BLaER1 treated with 17β-estradiol and CSF1 and Interleukin-3, amounts not matched to agents 10 nM and 100 nM (cell line): ENCODE measurements around the gene DDX1.
"Not testable (repeated sequence)": the region's sequence is repeated elsewhere in the genome, so short reads cannot be mapped to it uniquely, and the experiment has no call there.

ENCODE experiments used
- H3K27ac ChIP-seq, 11 experiments: shearing (Covaris generic); formaldehyde crosslinking; 2 replicates each; pipeline ENCODE4 v1.8.1; 2022
- H3K27me3 ChIP-seq, 11 experiments: shearing (Covaris generic); formaldehyde crosslinking; 2 replicates each; pipeline ENCODE4 v1.8.1; 2022
- H3K36me3 ChIP-seq, 11 experiments: shearing (Covaris generic); formaldehyde crosslinking; 2 replicates each; pipeline ENCODE4 v1.8.1; 2022
- H3K4me1 ChIP-seq, 10 experiments: shearing (Covaris generic); formaldehyde crosslinking; 2 replicates each; pipeline ENCODE4 v1.8.1; 2022
- H3K4me2 ChIP-seq, 11 experiments: shearing (Covaris generic); formaldehyde crosslinking; 2 replicates each; pipeline ENCODE4 v1.8.1; 2022
- H3K4me3 ChIP-seq, 10 experiments: shearing (Covaris generic); formaldehyde crosslinking; 2 replicates each; pipeline ENCODE4 v1.8.1; 2022
- H3K9ac ChIP-seq, 11 experiments: shearing (Covaris generic); formaldehyde crosslinking; 2 replicates each; pipeline ENCODE4 v1.8.1; 2022
- H3K9me3 ChIP-seq, 11 experiments: shearing (Covaris generic); formaldehyde crosslinking; replicated peaks in 1 of 11; 2 replicates each; pipeline ENCODE4 v1.8.1; 2022
- H4K20me1 ChIP-seq, 11 experiments: shearing (Covaris generic); formaldehyde crosslinking; 2 replicates each; pipeline ENCODE4 v1.8.1; 2022
- Cebpa-rat ChIP-seq, 11 experiments: shearing (Covaris generic); IDR thresholded peaks; 2 replicates each; pipeline ENCODE4 v1.8.1; 2022

Gene DDX1

DNA sequence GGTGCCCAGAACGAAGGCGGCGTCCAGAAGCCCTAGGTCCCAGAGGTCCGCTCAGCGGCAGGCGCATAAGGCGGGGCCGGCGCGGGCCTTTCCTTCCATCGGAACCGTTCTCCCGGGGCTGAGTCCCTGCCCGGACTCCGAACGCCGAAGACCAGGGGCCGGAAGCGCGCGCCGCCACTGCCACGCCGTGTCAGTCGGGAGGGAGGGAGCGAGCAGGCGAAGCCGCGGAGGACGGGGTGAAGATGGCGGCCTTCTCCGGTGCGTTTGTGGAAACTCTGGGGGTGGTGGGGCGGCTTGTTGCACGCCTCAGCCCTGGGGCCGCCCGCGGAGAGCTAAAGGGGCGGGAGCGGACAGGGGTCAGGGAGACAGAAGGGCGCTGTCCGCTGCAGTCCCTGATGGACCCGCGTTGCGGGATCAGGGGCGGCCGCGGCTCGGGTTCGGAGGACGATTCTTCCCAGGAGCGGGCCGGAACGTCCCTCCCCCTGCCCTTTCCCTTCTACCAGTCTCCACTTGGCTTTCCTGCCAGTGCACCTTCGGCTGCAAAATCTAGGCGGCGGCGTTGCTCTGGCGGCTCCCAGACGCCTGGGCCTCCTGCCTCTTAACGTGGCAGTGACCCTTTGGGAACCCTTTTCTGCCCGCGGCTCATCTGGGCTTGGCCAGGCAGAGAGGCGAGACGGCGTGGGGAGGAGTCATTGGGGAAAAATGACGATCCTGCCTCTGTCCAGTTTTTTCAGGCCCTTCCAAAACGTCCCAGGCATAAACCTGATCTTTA, at the start of gene DDX1:
DDX1 (plus strand) TSS at position 177 of the 772 bp plus-strand sequence; CDS start at position 243, 66 bp downstream.
- peak within 1 kb of the TSS; percentile 75 to 94 (median 84) for H3K4me2 ChIP-seq
- peak within 1 kb of the TSS; percentile 86 to 98 (median 94) for H3K9ac ChIP-seq
- H4K20me1 ChIP-seq, result peaks cover 5 to 39% (median 28%) of the 10 kb centered on the region in 11 experiments; a peak in 16 of 22 replicates
- no peak for TF ChIP-seq Cebpa-rat (IDR thresholded peaks at IDR 0.05)
- peaks cover 18 to 26% (median 22%) of the 10 kb centered on the region in 10 experiments for H3K4me1 ChIP-seq
- H3K27me3 ChIP-seq, result no peaks in the 10 kb centered on the region
- H3K9me3 ChIP-seq, result no peaks in the 10 kb centered on the region
- H3K36me3 ChIP-seq, result peaks cover 20 to 29% (median 26%) of the 10 kb centered on the region in 11 experiments
- H3K4me3 ChIP-seq, result peak within 1 kb of the TSS; percentile 76 to 97 (median 93)
- peak within 1 kb of the TSS; percentile 81 to 96 (median 91) for H3K27ac ChIP-seq

DNA sequence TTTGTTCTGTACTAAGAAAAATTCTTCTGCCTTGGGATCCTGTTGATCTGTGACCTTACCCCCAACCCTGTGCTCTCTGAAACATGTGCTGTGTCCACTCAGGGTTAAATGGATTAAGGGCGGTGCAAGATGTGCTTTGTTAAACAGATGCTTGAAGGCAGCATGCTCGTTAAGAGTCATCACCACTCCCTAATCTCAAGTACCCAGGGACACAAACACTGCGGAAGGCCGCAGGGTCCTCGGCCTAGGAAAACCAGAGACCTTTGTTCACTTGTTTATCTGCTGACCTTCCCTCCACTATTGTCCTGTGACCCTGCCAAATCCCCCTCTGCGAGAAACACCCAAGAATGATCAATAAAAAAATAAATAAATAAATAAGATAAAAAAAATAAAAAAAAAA, 49.4 kb upstream of the DDX1 start:
- not testable (repeated sequence) for H3K9me3 ChIP-seq, H3K4me2 ChIP-seq, H3K9ac ChIP-seq, H4K20me1 ChIP-seq, H3K4me3 ChIP-seq, H3K27me3 ChIP-seq, H3K27ac ChIP-seq
- peaks cover 14 to 30% (median 26%) of the 10 kb centered on the region in 10 experiments for H3K4me1 ChIP-seq
- peaks cover 4 to 43% (median 17%) of the 10 kb centered on the region in 11 experiments; a peak in 17 of 22 replicates for H3K36me3 ChIP-seq

DNA sequence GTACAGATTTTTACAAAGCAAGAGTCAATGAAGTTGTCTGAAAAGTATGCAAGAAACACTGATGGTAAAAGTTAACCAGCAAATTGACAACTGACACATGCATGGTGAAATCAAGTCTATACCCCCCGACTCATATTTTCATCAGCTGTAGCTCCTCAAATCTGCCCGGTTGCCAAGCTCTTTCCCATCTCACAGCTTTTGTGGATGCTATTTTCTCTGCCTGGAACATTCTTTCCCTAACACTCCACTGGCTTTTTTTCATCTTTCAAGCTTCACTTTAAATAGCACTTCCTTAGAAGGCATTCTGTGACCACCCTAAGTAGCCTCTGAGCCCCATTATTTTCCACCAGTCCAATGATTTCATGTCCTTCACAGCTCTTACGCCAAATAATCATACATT, 48.6 kb upstream of the DDX1 start:
- TF ChIP-seq Cebpa-rat (IDR thresholded peaks at IDR 0.05), result no peak
- Histone ChIP-seq H3K4me3 (no peak overlapping the region), H3K9me3 (no peaks in the 10 kb centered on the region), H3K9ac (no peak overlapping the region), H3K27ac (no peak overlapping the region), H3K27me3 (no peaks in the 10 kb centered on the region), H3K4me1 (peaks cover 14 to 30% (median 26%) of the 10 kb centered on the region in 10 experiments), H3K36me3 (peaks cover 7 to 48% (median 23%) of the 10 kb centered on the region in 11 experiments; a peak in 17 of 22 replicates), H4K20me1 (peaks cover 0 to 3% (median 0%) of the 10 kb centered on the region in 11 experiments; a peak in 2 of 22 replicates), H3K4me2 (no peak overlapping the region)

DNA sequence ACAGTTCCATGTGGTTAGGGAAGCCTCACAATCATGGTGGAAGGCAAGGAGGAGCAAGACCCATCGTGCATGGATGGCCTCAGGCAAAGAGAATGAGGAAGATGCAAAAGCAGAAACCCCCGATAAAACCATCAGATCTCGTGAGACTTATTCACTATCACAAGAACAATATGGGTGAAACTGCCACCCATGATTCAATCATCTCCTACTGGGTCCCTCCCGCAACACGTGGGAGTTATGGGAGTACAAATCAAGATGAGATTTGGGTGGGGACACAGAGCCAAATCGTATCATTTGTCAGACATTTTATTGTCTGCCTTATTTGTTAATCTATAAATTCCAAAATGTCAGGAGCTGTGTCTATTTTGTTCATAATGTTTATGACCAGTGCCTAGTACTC, 48.1 kb upstream of the DDX1 start:
- Histone ChIP-seq H3K9me3 (no peaks in the 10 kb centered on the region), H3K4me3 (no peak overlapping the region), H3K9ac (no peak overlapping the region), H3K36me3 (peaks cover 12 to 48% (median 27%) of the 10 kb centered on the region in 11 experiments; a peak in 19 of 22 replicates), H3K4me2 (no peak overlapping the region), H4K20me1 (peaks cover 0 to 3% (median 0%) of the 10 kb centered on the region in 11 experiments; a peak in 2 of 22 replicates), H3K4me1 (peaks cover 14 to 25% (median 22%) of the 10 kb centered on the region in 10 experiments), H3K27me3 (no peaks in the 10 kb centered on the region), H3K27ac (no peak overlapping the region)
- TF ChIP-seq Cebpa-rat (IDR thresholded peaks at IDR 0.05), result no peak

DNA sequence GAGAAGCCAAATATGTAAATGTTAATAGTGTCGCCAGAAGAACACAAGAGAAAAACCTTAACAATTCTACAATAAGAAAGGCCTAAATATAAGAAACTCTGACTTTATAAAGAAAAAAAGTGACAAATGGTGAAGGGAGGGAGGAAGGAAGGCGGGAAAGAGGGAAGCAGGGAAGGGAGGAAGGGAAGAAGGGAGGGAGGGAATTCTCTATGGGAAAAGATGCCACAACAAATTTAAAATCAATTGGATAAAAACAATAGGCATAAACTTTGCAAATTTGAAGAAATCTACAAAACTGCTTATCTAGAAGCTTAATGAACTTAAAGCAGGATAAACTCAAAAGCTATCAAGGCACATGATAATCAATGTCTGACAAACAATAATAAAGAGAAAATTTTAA, 47.4 kb upstream of the DDX1 start:
- no peaks in the 10 kb centered on the region for H3K9me3 ChIP-seq
- no peak overlapping the region for H3K27ac ChIP-seq
- peaks cover 18 to 50% (median 33%) of the 10 kb centered on the region in 11 experiments for H3K36me3 ChIP-seq
- no peak for TF ChIP-seq Cebpa-rat (IDR thresholded peaks at IDR 0.05)
- no peaks in the 10 kb centered on the region for H3K27me3 ChIP-seq
- no peak overlapping the region for H3K9ac ChIP-seq
- peaks cover 9 to 18% (median 16%) of the 10 kb centered on the region in 10 experiments for H3K4me1 ChIP-seq
- H4K20me1 ChIP-seq, result peaks cover 0 to 3% (median 0%) of the 10 kb centered on the region in 11 experiments; a peak in 2 of 22 replicates
- H3K4me2 ChIP-seq, result no peak overlapping the region
- no peak overlapping the region for H3K4me3 ChIP-seq

DNA sequence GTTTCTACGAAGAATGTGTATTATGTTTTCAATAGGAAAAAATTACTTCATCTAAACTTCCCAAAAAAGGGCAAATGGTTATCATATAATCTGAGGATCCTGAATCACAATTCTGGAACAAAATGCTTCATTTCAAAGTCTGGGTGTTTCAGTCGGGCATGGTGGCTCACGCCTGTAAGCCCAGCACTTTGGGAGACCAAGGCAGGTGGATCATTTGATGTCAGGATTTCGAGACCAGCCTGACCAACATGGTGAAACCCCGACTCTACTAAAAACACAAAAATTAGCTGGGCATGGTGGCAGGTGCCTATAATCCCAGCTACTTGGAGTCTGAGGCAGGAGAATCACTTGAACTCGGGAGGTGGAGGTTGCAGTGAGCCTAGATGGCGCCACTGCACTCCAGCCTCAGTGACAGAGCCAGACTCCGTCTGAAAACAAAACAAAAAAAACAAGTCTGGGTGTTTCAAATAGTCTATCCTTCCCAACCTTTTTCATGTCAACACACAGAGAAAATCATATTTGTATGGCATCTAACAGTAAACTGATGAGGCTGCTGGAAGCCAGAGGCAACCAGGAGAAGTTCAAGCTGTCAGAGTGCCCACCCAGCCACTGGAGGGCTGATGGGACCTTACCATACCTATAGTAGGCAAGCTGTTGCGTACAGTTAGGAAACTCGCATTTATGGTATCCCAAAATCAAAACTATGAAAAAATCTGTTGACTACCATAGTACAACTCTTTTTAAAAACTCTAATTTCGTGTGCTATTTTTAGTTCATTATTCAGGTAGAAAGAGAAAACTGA, 45.2 kb upstream of the DDX1 start:
- no peaks in the 10 kb centered on the region for H3K9me3 ChIP-seq
- H3K4me2 ChIP-seq, result no peak overlapping the region
- no peaks in the 10 kb centered on the region for H3K27me3 ChIP-seq
- peaks cover 28 to 68% (median 46%) of the 10 kb centered on the region in 11 experiments for H3K36me3 ChIP-seq
- no peak overlapping the region for H3K4me3 ChIP-seq
- TF ChIP-seq Cebpa-rat (IDR thresholded peaks at IDR 0.05), result no peak
- H3K9ac ChIP-seq, result no peak overlapping the region
- no peak overlapping the region for H3K27ac ChIP-seq
- H3K4me1 ChIP-seq, result no peaks in the 10 kb centered on the region
- no peaks in the 10 kb centered on the region; a peak in 1 of 22 replicates for H4K20me1 ChIP-seq

DNA sequence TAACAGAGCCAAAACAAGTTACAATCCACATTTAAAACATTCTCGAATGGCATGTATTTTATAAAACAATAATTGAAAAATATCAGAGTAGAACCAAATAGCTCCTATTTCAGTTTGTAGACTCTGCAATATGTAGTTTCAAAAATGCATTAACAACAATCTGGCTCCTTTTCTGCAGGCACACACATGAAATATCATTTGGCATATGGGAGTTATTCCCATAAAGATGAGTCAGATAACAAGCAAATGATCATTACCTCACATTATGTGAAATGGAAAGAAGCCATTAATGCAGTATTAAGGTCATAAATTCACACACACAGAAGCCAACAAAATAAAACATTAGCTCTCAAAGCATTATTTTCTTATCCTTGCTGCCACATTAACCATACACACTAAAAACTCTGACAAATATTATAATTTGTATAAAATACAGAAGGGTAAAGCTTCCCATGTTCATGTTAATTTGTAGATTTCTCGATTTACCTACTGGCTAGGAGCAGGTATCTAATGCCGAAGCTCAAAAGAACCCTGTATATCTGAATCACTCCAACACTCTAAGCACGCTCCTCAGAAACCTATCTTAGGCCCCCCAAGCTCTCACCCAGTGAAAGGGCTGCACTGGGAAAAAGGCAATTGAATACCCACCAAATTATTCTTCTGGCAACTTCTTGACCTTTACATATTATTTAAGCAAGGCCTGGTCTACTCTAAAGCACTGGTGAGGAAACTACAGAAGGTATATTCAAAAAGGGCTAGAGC, 44.4 kb upstream of the DDX1 start:
- no peak overlapping the region for H3K9ac ChIP-seq
- H3K4me2 ChIP-seq, result no peak overlapping the region
- H3K4me1 ChIP-seq, result no peaks in the 10 kb centered on the region
- H3K36me3 ChIP-seq, result peaks cover 33 to 76% (median 47%) of the 10 kb centered on the region in 11 experiments
- H3K4me3 ChIP-seq, result no peak overlapping the region
- H3K27ac ChIP-seq, result no peak overlapping the region
- no peaks in the 10 kb centered on the region; a peak in 1 of 22 replicates for H4K20me1 ChIP-seq
- no peak for TF ChIP-seq Cebpa-rat (IDR thresholded peaks at IDR 0.05)
- H3K27me3 ChIP-seq, result no peaks in the 10 kb centered on the region
- H3K9me3 ChIP-seq, result no peaks in the 10 kb centered on the region

DNA sequence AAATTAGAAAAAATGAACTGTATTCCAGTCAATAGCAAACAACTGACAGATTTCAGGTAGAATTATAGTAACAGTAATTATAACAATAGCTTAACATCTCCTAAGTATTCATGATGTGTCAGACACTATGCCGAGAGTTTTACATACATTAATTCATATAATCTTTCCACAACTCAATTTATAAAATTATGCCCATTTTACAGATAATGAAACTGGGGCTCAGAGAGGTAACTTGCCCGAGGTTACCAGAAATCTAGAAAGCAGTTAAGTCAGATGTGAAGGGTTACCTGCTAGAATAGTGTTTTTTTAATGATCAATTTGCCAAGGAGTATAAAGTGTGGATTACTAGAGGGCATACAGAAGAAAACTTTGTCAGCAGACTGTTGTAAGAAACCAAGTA, 42.7 kb upstream of the DDX1 start:
- H3K27ac ChIP-seq, result no peak overlapping the region
- peaks cover 38 to 77% (median 52%) of the 10 kb centered on the region in 11 experiments for H3K36me3 ChIP-seq
- no peak overlapping the region for H3K4me2 ChIP-seq
- no peak overlapping the region for H3K9ac ChIP-seq
- TF ChIP-seq Cebpa-rat (IDR thresholded peaks at IDR 0.05), result no peak
- H4K20me1 ChIP-seq, result no peaks in the 10 kb centered on the region
- no peaks in the 10 kb centered on the region for H3K4me1 ChIP-seq
- no peaks in the 10 kb centered on the region for H3K9me3 ChIP-seq
- H3K4me3 ChIP-seq, result no peak overlapping the region
- no peaks in the 10 kb centered on the region for H3K27me3 ChIP-seq
